ENCODE measurements around the gene ZNF718.
"Not testable (repeated sequence)": the region's sequence is repeated elsewhere in the genome, so short reads cannot be mapped to it uniquely, and the experiment has no call there.

Gene ZNF718

DNA sequence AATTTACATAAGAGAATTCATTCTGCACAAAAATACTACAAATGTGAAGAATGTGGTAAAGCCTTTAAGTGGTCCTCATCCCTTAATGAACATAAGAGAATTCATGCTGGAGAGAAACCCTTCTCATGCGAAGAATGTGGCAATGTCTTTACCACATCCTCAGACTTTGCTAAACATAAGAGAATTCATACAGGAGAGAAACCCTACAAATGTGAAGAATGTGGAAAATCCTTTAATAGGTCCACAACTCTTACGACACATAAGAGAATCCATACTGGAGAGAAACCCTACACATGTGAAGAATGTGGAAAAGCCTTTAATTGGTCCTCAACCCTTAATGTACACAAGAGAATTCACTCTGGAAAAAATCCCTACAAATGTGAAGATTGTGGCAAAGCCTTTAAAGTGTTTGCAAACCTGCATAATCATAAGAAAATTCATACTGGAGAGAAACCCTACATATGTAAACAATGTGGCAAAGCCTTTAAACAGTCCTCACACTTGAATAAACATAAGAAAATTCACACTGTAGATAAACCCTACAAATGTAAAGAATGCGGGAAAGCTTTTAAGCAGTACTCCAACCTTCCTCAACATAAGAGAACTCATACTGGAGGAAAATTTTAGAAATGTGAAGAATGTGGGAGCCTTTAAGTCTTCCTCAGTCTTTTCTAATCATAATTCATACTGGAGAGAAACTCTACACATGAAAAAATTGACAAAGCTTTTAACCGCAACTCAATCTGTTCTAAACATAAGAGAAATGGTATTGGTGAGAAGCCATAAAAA, 37.4 kb downstream of the ZNF718 start:
- no peak for DNase-seq

DNA sequence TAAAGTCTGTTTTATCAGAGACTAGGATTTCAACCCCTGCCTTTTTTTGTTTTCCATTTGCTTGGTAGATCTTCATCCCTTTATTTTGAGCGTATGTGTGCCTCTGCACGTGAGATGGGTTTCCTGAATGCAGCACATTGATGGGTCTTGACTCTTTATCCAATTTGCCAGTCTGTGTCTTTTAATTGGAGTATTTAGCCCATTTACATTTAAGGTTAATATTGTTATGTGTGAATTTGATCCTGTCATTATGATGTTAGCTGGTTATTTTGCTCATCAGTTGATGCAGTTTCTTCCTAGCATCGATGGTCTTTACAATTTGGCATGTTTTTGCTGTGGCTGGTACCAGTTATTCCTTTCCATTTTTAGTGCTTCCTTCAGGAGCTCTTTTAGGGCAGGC, 45.3 kb downstream of the ZNF718 start:
- DNase-seq, result not testable (repeated sequence)

DNA sequence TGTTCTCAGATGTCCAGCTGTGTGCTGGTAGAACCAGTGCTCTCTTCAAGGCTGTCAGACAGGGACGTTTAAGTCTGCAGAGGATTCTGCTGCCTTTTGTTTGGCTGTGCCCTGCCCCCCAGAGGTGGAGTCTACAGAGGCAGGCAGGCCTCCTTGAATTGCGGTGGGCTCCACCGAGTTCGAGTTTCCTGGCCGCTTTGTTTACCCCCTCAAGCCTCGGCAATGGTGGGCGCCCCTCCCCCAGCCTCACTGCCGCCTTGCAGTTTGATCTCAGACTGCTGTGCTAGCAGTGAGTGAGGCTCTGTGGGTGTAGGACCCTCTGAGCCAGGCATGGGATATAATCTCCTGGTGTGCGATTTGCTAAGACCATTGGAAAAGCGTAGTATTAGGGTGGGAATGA, 47.0 kb downstream of the ZNF718 start:
- not testable (repeated sequence) for DNase-seq

DNA sequence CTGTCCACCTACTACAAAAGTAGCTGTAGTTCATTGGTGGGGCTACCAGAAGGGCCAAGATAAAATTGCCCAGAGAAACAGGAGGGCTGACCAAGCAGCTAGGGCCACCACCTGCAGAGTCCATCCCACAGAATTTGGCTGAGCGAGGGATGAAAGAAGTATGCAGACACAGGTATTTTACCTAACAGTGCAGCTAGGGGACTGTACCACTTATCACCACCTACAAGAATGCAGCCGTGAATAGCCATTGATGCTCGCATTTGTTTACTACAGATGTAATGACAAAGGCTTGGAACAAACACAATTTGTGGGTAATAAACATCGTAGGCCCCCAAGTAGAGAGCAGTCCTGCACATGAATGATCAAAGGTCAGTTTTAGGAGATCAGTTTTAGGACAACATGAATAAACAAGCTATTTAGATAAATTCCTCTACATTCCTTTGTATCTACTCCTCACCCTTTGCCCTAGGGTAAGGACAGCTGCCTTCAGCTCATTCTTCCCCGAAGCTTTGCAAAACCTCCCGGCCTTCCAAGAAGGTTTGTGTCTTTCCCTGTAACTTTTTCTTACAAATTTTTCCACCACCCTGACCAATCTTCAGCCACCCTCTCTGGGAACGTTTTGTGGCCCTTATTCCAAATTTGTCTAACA, 49.5 kb downstream of the ZNF718 start:
- no peak for DNase-seq

DNA sequence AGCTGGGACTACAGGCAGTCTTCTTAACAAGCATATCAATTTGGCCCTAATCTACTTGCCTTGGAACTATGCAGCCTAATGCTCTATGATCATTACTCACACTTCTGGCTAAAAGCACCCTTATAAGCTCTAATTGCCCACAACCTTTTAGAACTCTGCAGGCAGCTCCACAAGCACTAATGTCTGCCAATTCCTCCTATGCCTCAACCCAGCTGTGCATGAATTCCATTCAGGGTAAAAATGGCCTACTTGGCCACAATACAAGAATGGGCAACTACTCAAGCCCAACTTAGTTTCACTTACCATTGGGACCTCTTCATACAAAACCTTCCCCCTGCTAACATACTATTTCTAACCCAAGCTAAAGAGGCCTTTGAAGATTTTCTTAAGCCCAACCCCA, 51.7 kb downstream of the ZNF718 start:
- no peak for DNase-seq

DNA sequence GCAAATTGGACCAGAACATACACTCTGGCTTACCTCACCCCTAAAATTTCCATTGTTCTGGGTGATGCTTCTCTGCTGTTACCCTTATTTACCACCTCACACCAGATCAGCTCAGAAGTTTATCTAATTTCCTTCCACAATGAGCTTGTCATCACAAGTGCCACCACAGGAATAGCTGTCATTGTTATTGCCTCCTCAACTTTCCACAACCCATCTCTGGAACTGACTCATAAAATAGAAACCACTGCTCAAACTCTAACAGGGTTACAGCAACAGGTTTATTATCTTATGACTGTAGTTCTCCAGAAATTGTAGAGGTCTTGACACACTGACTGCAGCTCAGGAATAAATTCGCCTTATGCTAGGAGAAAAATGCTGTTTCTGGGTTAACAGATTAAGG, 52.7 kb downstream of the ZNF718 start:
- no peak for DNase-seq

DNA sequence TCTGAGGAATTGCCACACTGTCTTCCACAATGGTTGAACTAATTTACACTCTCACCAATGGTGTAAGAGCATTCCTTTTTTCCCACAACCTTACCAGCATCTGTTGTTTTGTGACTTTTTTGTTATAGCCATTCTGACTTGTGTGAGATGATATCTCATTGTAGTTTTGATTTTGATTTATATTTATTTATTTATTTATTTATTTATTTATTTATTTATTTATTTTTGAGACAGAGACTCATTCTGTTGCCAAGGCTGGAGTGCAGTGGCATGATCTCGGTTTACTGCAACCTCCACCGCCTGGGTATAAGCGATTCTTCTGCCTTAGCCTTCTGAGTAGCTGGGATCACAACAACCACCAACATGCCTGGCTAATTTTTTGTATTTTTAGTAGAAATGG, 57.9 kb downstream of the ZNF718 start:
- DNase-seq, result not testable (repeated sequence)

DNA sequence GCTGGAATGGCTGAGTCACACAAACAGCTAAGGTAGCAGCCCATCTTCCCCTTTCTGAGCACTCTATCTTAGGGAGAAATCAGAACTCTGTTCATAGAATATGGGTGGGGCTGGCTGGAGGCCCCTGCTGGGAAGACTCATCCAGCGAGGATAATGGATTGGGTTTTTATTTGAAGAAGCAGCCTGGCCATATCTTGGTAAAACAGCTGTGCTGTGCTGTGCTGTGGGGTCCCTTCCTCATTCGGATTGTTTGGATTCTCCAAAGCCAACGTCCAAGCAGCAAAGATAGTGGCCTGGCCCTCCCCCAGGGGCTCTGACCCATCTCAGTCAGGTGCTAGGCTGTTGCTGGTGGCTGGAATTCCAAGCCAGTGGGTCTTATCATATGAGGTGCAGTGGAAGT, 63.8 kb downstream of the ZNF718 start:
- DNase-seq, result no peak

DNA sequence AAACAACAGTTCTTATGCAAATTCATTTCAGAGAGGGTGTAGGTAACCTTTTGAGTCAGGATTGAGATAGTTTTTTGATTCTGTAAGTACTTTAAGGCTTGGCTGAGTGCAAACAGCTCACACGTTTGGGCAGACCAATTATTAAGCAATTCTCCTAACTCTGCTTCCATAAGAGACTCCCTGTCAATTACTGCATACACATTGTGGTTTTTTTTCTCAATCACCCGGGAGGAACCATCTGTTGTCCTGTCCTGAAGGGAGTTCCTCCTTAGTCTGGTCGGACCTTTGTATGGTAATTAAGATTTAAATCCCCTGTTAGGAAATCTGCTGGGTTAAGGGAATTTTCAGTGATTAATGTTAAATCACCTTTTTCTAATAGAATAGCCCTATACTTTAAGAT, 70.9 kb downstream of the ZNF718 start:
- DNase-seq, result not testable (repeated sequence)

DNA sequence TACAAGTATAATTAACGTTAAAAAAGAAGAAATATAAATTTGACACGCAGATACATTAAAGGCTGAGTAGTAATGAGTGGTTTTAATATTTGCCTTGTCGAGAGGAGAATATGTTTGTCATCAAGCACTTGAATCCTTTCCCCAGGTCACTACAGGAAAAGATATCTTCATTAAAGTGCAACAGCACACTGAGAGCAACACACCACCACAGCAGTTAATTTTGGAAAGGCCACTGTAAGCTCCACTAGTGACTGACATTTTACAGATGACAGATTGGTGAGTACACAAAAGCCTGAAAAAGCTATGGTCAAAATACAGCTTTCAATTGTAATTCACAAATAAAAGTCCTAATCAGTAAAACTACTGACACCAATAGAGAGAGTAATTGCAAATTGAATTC, 76.6 kb downstream of the ZNF718 start:
- no peak for DNase-seq

DNA sequence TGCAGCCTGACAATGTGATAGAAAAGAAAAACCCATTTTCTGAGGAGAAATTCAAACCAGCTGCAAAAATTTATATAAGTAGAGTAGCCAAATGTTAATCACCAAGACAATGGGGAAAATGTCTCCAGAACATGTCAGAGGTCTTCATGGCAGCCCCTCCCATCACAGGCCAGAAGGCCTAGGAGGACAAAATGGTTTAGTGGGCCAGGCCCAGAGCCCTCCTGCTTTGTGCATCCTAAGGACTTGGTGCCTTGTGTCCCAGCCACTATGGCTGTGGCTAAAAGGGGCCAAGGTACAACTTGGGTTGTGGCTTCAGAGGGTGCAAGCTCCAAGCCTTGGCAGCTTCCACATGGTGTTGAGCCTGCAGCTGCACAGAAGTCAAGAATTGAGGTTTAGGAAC, 78.5 kb downstream of the ZNF718 start:
- not testable (repeated sequence) for DNase-seq

DNA sequence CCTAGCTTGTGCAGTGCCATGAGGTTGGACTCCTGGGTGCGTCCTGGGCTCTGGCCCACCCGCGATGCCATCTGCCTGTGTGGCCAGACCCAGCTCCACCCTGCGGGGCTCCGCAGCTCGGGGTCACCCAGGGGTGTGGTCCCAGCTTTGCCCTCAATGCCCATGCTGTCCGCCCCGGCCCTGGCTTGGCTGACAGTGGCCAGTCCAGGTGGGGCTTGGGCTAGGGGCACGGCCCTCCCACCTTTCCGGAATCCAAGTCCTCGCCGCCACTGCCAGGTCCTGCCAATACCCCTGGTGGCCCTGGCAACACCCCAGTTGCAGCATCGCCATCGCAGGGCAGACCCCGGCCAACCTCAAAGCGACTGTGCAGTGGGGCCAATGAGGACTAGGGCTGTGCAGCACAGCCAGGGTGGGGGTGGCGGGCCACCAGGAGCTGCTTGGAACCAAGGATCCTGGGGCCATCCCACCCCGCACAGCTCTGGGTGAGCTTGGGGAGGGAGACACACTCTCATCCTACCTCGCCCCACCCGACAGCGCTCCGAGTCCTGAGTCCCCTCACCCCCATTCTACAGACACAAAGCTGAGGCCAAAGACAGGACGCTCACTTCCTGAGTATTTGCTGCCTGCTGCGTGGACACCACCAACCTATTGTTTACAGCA, 80.9 kb downstream of the ZNF718 start:
- DNase-seq, result no peak

DNA sequence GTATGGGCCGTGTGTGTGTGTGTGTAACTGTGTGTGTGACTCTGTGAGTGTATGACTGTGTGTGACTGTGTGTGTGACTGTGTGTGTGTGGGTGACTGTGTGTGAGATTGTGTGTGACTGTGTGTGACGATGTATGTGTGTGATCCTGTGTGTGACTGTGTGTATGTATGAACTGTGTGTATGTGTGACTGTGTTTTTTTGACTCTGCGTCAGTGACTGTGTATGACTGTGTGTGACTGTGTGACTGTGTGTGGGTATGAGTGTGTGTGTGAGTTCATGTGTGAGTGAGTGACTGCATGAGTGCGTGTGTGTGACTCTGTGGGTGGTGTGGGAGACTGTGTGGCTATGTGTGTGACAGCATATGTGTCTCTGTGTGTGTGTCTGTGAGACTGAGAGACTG, 81.8 kb downstream of the ZNF718 start:
- DNase-seq, result no peak

DNA sequence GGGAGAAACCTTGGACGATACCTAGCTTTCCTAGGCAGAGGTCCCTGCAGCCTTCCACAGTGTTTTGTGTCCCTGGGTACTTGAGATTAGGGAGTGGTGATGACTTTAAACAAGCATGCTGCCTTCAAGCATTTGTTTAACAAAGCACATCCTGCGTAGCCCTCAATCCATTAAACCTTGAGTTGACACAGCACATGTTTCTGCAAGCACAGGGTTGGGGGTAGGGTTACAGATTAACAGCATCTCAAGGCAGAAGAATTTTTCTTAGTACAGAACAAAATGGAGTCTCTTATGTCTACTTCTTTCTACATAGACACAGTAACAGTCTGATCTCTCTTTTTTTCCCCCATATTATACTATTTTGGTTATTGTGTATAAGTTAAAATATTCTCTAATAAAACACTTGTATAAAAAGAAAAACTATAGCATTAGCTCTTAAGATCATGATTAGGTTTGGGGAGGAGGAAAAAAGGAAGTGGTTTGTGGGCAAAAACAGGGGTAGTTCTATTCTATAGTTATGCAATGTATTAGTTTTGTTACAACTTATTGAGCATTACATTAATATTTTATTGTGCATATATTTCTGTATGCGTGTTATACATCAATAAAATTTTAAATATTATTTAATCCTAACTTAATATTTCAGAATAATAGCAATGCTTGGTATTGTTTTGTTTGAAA, 84.3 kb downstream of the ZNF718 start:
- not testable (repeated sequence) for DNase-seq

DNA sequence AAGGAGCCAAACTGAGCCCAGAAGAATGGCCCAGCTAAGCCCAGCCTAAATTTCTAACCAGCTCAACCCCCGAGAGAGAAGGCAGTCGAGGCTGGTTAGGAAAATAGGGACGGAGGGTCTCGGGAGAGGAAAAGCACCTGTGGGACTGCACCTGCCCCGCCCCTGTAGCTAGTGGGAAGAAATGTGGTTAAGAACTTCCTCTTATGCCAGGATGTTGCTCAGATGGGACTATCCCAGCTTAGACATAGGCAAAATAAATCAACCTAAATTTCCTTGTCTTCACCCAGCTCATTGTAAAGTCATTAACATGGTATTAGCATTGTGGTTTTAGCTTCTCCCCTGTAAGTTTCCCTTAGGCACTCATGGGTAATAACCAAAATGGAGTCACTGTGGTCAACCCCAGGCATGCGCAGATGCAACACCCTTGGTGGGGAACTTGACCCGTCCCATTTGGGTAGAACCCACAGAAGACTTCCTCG, 86.8 kb downstream of the ZNF718 start:
- no peak for DNase-seq

DNA sequence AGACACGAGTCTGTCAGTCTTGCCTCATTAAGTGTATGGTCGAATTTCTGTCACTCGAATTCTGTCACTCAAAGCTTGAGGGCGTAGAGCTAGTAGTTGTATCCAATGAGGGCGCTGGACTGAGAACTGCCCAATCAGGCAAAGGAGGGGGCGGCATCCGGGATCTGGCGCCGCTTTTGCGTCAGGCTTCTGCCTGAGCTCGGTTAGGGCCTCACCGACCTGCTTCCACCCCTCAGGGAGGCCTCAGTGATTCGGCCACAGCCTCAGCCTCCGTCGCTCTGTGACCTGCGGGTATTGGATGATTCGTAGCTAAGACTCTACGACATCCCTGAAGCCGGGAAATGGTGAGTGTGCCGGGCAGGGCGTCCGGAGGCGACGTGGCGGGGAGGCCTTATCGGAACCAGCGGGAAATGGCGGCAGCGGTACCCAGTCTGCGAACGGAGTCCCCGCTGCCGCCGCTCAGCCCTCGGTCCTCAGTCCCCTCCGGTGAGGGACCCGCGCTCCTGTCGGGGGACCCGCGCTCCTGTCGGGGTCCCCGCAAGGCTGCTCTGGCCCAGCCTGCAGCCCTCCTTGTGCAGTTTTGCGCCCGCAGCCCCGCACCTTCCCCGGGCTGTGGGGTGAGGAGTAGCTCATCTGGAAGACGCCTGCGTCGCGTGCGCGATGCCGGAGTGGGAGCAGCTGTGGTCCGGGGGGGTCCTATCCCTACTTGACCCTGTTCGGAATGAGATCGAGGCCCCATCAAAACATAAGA, 88.3 kb downstream of the ZNF718 start:
- no peak for DNase-seq

DNA sequence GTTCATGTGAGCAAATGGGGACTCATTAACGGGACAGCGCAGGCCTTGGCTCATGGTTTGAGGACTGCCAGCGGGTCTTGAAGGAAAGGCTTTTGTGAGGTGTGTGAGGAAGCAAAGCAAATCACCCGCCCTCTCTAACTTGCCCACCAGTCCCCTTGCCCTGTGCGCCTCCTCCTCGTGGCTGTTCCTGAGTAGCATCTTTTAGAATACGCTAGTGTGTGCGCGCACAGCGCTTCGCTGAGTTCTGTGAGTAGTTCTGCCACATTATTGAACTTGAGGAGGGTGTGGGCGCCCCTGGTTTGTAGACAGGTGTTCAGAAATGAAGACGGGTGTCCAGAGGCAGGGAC, 88.9 kb downstream of the ZNF718 start:
- DNase-seq, result not testable (repeated sequence)
